ENCODE measurements around the gene HDAC8.

GRCh38 chrX:72392816-72393800 is 179.5 kb downstream of the HDAC8 start:
- TF ChIP-seq, protein P1, sequence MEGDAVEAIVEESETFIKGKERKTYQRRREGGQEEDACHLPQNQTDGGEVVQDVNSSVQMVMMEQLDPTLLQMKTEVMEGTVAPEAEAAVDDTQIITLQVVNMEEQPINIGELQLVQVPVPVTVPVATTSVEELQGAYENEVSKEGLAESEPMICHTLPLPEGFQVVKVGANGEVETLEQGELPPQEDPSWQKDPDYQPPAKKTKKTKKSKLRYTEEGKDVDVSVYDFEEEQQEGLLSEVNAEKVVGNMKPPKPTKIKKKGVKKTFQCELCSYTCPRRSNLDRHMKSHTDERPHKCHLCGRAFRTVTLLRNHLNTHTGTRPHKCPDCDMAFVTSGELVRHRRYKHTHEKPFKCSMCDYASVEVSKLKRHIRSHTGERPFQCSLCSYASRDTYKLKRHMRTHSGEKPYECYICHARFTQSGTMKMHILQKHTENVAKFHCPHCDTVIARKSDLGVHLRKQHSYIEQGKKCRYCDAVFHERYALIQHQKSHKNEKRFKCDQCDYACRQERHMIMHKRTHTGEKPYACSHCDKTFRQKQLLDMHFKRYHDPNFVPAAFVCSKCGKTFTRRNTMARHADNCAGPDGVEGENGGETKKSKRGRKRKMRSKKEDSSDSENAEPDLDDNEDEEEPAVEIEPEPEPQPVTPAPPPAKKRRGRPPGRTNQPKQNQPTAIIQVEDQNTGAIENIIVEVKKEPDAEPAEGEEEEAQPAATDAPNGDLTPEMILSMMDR (IDR thresholded peaks at IDR 0.05): no peak
- TF ChIP-seq POLR2A (IDR thresholded peaks at IDR 0.05): no peak

Data from adrenal gland (tissue), 5 donors.